Karpas-422 (cell line): Measurements from ENCODE around the gene CPXM1. TPM values are rescaled to one million over a fixed set of nuclear protein-coding genes. Genes with fewer than 3 reads are reported as not detected.

Experiments
- DNase-seq: peaks from one replicate; pipeline ENCODE4 v3.0.0-alpha.2; 2015
- H2AFZ ChIP-seq: fragments of 200-600 bp; sonication (generic); 2 replicates; pipeline ENCODE4 v1.6.1; 2014; ENCODE audit warnings: antibody characterized with exemption, low read length, mixed read lengths
- H3K27ac ChIP-seq: fragments of 200-600 bp; sonication (generic); 2 replicates; pipeline ENCODE4 v1.5.1; 2014; ENCODE audit warnings: mild to moderate bottlenecking, low read length, moderate library complexity
- H3K27me3 ChIP-seq: fragments of 200-600 bp; sonication (generic); 2 replicates; pipeline ENCODE4 v1.6.1; 2014; ENCODE audit warnings: low read length, mixed read lengths
- H3K36me3 ChIP-seq: fragments of 200-600 bp; sonication (generic); 2 replicates; pipeline ENCODE4 v1.6.1; 2014; ENCODE audit warnings: low read length, mixed read lengths; ENCODE audit not compliant: insufficient read depth
- H3K4me1 ChIP-seq: fragments of 200-600 bp; sonication (generic); 2 replicates; pipeline ENCODE4 v1.6.1; 2014; ENCODE audit warnings: mild to moderate bottlenecking, low read length, mixed read lengths
- H3K4me2 ChIP-seq: fragments of 200-600 bp; sonication (generic); 2 replicates; pipeline ENCODE4 v1.6.1; 2014; ENCODE audit warnings: low read length, low read depth, mild to moderate bottlenecking; ENCODE audit not compliant: poor library complexity, severe bottlenecking
- H3K4me3 ChIP-seq: fragments of 200-600 bp; sonication (generic); 2 replicates; pipeline ENCODE4 v1.5.1; 2014; ENCODE audit warnings: mild to moderate bottlenecking, antibody characterized with exemption, low read length, mixed read lengths
- H3K79me2 ChIP-seq: fragments of 200-600 bp; sonication (generic); 2 replicates; pipeline ENCODE4 v1.6.1; 2014; ENCODE audit warnings: mild to moderate bottlenecking, low read length, mixed read lengths
- H3K9ac ChIP-seq: fragments of 200-600 bp; sonication (generic); 2 replicates; pipeline ENCODE4 v1.6.0; 2014; ENCODE audit warnings: low read length
- H3K9me2 ChIP-seq: fragments of 200-600 bp; sonication (generic), shearing (Covaris generic); replicated peaks from 2 replicates; pipeline ENCODE4 v1.6.0; 2014; ENCODE audit warnings: mild to moderate bottlenecking, low read length, moderate library complexity; ENCODE audit not compliant: insufficient read depth
- H3K9me3 ChIP-seq: fragments of 300-700, 200-600 bp; sonication (generic); 2 replicates; pipeline ENCODE4 v1.6.1; 2014; ENCODE audit warnings: low read length, mixed read lengths
- H4K20me1 ChIP-seq: fragments of 200-600 bp; sonication (generic); 2 replicates; pipeline ENCODE4 v1.6.1; 2014; ENCODE audit warnings: mild to moderate bottlenecking, antibody characterized with exemption, low read length, low read depth; ENCODE audit not compliant: insufficient read depth
- total RNA-seq: library from RNA; depleted of rRNA; stranded (reverse); fragments of >200 nt; shearing (Covaris generic); gene quantifications from 2 replicates; pipeline ENCODE4 v1.2.3, GENCODE V29; 2014; ENCODE audit warnings: low replicate concordance

Gene CPXM1
- total RNA-seq, 1 experiment from 2014 or later: not detected

GRCh38 chr20:2760297-2760951 is 40.0 kb downstream of the CPXM1 start:
- no peaks in the 10 kb centered on the region for H3K9me3 ChIP-seq
- H4K20me1 ChIP-seq: no peaks in the 10 kb centered on the region
- no peak overlapping the region for H3K27ac ChIP-seq
- no peak overlapping the region for H2AFZ ChIP-seq
- H3K27me3 ChIP-seq: no peaks in the 10 kb centered on the region
- peak overlapping the region; percentile 17; the same call in 1 of the 2 replicates for H3K9ac ChIP-seq
- H3K4me3 ChIP-seq: no peak overlapping the region
- peaks cover 26% of the 10 kb centered on the region for H3K4me1 ChIP-seq
- H3K36me3 ChIP-seq: no peaks in the 10 kb centered on the region
- H3K4me2 ChIP-seq: no peak overlapping the region
- no peaks in the 10 kb centered on the region for H3K9me2 ChIP-seq
- no peaks in the 10 kb centered on the region for H3K79me2 ChIP-seq
- no peak for DNase-seq

- Histone ChIP-seq H4K20me1 (no peaks in the 10 kb centered on the region), H3K4me3 (no peak overlapping the region), H2AFZ (no peak overlapping the region), H3K36me3 (no peaks in the 10 kb centered on the region), H3K9me2 (no peaks in the 10 kb centered on the region), H3K4me1 (peaks cover 26% of the 10 kb centered on the region), H3K27me3 (no peaks in the 10 kb centered on the region), H3K9ac (peak overlapping the region; percentile 17; the same call in 1 of the 2 replicates), H3K4me2 (no peak overlapping the region), H3K79me2 (no peaks in the 10 kb centered on the region), H3K9me3 (no peaks in the 10 kb centered on the region), H3K27ac (no peak overlapping the region)
- DNase-seq: no peak
These were observed 40.7 kb downstream of the CPXM1 start for GRCh38 chr20:2759603-2760296.

GRCh38 chr20:2759143-2759542 is 41.3 kb downstream of the CPXM1 start:
- Histone ChIP-seq H3K9ac (0 out of 2 replicates have a peak overlapping the region, but pooled peaks have one; percentile 6), H3K4me1 (peaks cover 26% of the 10 kb centered on the region), H3K4me2 (no peak overlapping the region), H3K79me2 (no peaks in the 10 kb centered on the region), H3K9me2 (no peaks in the 10 kb centered on the region), H3K36me3 (no peaks in the 10 kb centered on the region), H3K27me3 (no peaks in the 10 kb centered on the region), H3K4me3 (no peak overlapping the region), H3K27ac (no peak overlapping the region), H3K9me3 (no peaks in the 10 kb centered on the region), H4K20me1 (no peaks in the 10 kb centered on the region), H2AFZ (no peak overlapping the region)
- no peak for DNase-seq

GRCh38 chr20:2757969-2758368 is 42.5 kb downstream of the CPXM1 start:
- H3K79me2 ChIP-seq: no peaks in the 10 kb centered on the region
- H3K27me3 ChIP-seq: no peaks in the 10 kb centered on the region

GRCh38 chr20:2757001-2757400 is 43.4 kb downstream of the CPXM1 start:
- Histone ChIP-seq H3K4me3 (no peak overlapping the region), H3K79me2 (no peaks in the 10 kb centered on the region), H3K27ac (no peak overlapping the region), H3K9me3 (no peaks in the 10 kb centered on the region), H3K27me3 (no peaks in the 10 kb centered on the region), H3K4me2 (no peak overlapping the region), H3K9ac (no peak overlapping the region), H3K4me1 (peaks cover 31% of the 10 kb centered on the region), H2AFZ (no peak overlapping the region), H3K36me3 (no peaks in the 10 kb centered on the region), H3K9me2 (no peaks in the 10 kb centered on the region), H4K20me1 (no peaks in the 10 kb centered on the region)
- no peak for DNase-seq

More at GRCh38 chr20:2757969-2758368, 42.5 kb downstream of the CPXM1 start:
- Histone ChIP-seq H4K20me1 (no peaks in the 10 kb centered on the region), H3K4me2 (no peak overlapping the region), H3K9me2 (no peaks in the 10 kb centered on the region), H2AFZ (no peak overlapping the region), H3K4me3 (no peak overlapping the region), H3K27ac (no peak overlapping the region), H3K36me3 (no peaks in the 10 kb centered on the region), H3K9me3 (no peaks in the 10 kb centered on the region), H3K4me1 (peaks cover 27% of the 10 kb centered on the region), H3K9ac (no peak overlapping the region)
- DNase-seq: no peak

- Histone ChIP-seq H3K27me3 (no peaks in the 10 kb centered on the region), H3K9me2 (no peaks in the 10 kb centered on the region), H2AFZ (no peak overlapping the region), H4K20me1 (no peaks in the 10 kb centered on the region), H3K27ac (no peak overlapping the region), H3K9ac (no peak overlapping the region), H3K9me3 (no peaks in the 10 kb centered on the region), H3K36me3 (no peaks in the 10 kb centered on the region), H3K79me2 (no peaks in the 10 kb centered on the region), H3K4me2 (no peak overlapping the region), H3K4me1 (peaks cover 40% of the 10 kb centered on the region), H3K4me3 (no peak overlapping the region)
- no peak for DNase-seq
These were observed 44.3 kb downstream of the CPXM1 start for GRCh38 chr20:2756056-2756611.

- Histone ChIP-seq H4K20me1 (no peaks in the 10 kb centered on the region), H3K79me2 (no peaks in the 10 kb centered on the region), H3K4me3 (no peak overlapping the region), H3K9me2 (no peaks in the 10 kb centered on the region), H3K27ac (no peak overlapping the region), H3K9ac (no peak overlapping the region), H3K9me3 (no peaks in the 10 kb centered on the region), H3K36me3 (no peaks in the 10 kb centered on the region), H3K4me1 (peaks cover 46% of the 10 kb centered on the region), H3K27me3 (no peaks in the 10 kb centered on the region), H3K4me2 (no peak overlapping the region), H2AFZ (no peak overlapping the region)
- no peak for DNase-seq
These were observed 44.9 kb downstream of the CPXM1 start for GRCh38 chr20:2755451-2756055.

GRCh38 chr20:2754424-2754823 is 46.0 kb downstream of the CPXM1 start:
- H3K4me2 ChIP-seq: no peak overlapping the region
- H2AFZ ChIP-seq: no peak overlapping the region
- no peaks in the 10 kb centered on the region for H3K27me3 ChIP-seq
- no peak overlapping the region for H3K27ac ChIP-seq
- H3K9ac ChIP-seq: no peak overlapping the region
- DNase-seq: no peak
- H3K9me3 ChIP-seq: no peaks in the 10 kb centered on the region
- H3K9me2 ChIP-seq: no peaks in the 10 kb centered on the region
- H3K4me3 ChIP-seq: no peak overlapping the region
- no peaks in the 10 kb centered on the region for H3K36me3 ChIP-seq
- H4K20me1 ChIP-seq: no peaks in the 10 kb centered on the region
- H3K4me1 ChIP-seq: peaks cover 47% of the 10 kb centered on the region
- no peaks in the 10 kb centered on the region for H3K79me2 ChIP-seq
